GM12878 (cell line): ENCODE measurements around the gene SLC29A1. TPM values are rescaled to one million over a fixed set of nuclear protein-coding genes. Genes with fewer than 3 reads are reported as not detected.

Experiments used
- microRNA counts: library from miRNA; unstranded; fragments of <30 nt; microRNA quantifications from one replicate; lab custom pipeline; 2016
- polyA plus RNA-seq, 11 experiments: library from polyadenylated mRNA; depleted of rRNA in 4 of 11; unstranded in 6 of 11; stranded (reverse) in 5 of 11; fragments of >200 nt; fragmentation: Nextera tagmentation in 4 of 11; fragmentation: Illumina TruSeq in 1 of 11; extraction: Ambion mirVana in 4 of 11; extraction: Trizol in 1 of 11; gene quantifications; 1 replicate in 1 of 11; 2 replicates in 10 of 11; pipeline versions ENCODE4 v1.2.1 to v1.2.3, GENCODE V29; 2011 to 2016; ENCODE audit warnings: inconsistent platforms in 2 of 11, missing spikeins in 2 of 11, low read depth in 1 of 11
- small RNA-seq: library from RNA; depleted of rRNA; stranded (forward); fragments of <200 nt; gene quantifications from one replicate; pipeline ENCODE3, GENCODE V24; 2014
- total RNA-seq, 4 experiments: library from RNA; depleted of rRNA in 3 of 4; stranded (reverse); fragments of >200 nt in 3 of 4; fragmentation: Illumina TruSeq in 1 of 4; extraction: Trizol in 1 of 4; gene quantifications; 2 replicates each; pipeline versions ENCODE4 v1.2.1 to v1.2.3, GENCODE V29; 2013 to 2021

SLC29A1 gene
- total and polyA plus RNA-seq, 10 of the 15 experiments (the other 5 are each of a cell fraction or from before 2014, with no cell fraction given), result 10.0 to 132 (median 93.4) TPM

MicroRNAs within 50 kb of the gene (microRNA counts, 767-probe panel; counts per million panel counts)
- microRNA hsa-miR-4647 (lab: Ali Mortazavi, UCI), result 1,512 counts per million, percentile 58 among the panel's probes with 10 or more counts

Small RNA genes lying within 50 kb of the gene (small RNA-seq; reads per million reads assigned to genes)
- gene RN7SL811P, result not detected

Other genes with a start within 250 kb of the SLC29A1 start
Only the 7 nearest of the 11 such genes appear.
- gene CAPN11, start 64.8 kb upstream of the SLC29A1 start, total RNA-seq (2014; rRNA removed), result 0.11 and 0.34 TPM in 2 replicates
- gene CAPN11, start 64.8 kb upstream of the SLC29A1 start, total RNA-seq (2014; rRNA removed; fragmentation: Illumina TruSeq; extraction: Trizol), result 0.09 and 0.22 TPM in 2 replicates
- gene CAPN11, start 64.8 kb upstream of the SLC29A1 start, total RNA-seq (2021), result 0.29 and 0.44 TPM in 2 replicates
- gene CAPN11, start 64.8 kb upstream of the SLC29A1 start, polyA plus RNA-seq (2011; rRNA removed), result 0.39 and 0.50 TPM in 2 replicates
- gene CAPN11, start 64.8 kb upstream of the SLC29A1 start, polyA plus RNA-seq (2014; fragmentation: Illumina TruSeq; extraction: Trizol), result 0.28 and 0.46 TPM in 2 replicates
- under 1 TPM; 0.05 to 0.06 TPM for gene CAPN11, start 64.8 kb upstream of the SLC29A1 start, polyA plus RNA-seq (2014; fragmentation: Nextera tagmentation; extraction: Ambion mirVana)
- gene CAPN11, start 64.8 kb upstream of the SLC29A1 start, polyA plus RNA-seq (2014; rRNA removed), result 0.35 and 0.42 TPM in 2 replicates
- gene CAPN11, start 64.8 kb upstream of the SLC29A1 start, polyA plus RNA-seq (2016; fragmentation: Nextera tagmentation; extraction: Ambion mirVana), result under 1 TPM; 0.15 to 0.37 TPM
- 0.16 TPM in 1 of 2 replicates, not detected in the other for gene MYMX, start 6.7 kb upstream of the SLC29A1 start, total RNA-seq (2014; rRNA removed)
- gene MYMX, start 6.7 kb upstream of the SLC29A1 start, total RNA-seq (2014; rRNA removed; fragmentation: Illumina TruSeq; extraction: Trizol), result not detected in 2 replicates
- gene MYMX, start 6.7 kb upstream of the SLC29A1 start, total RNA-seq (2021), result not detected in 2 replicates
- not detected in 2 replicates for gene MYMX, start 6.7 kb upstream of the SLC29A1 start, polyA plus RNA-seq (2011; rRNA removed)
- not detected in 2 replicates for gene MYMX, start 6.7 kb upstream of the SLC29A1 start, polyA plus RNA-seq (2014; fragmentation: Illumina TruSeq; extraction: Trizol)
- not detected for gene MYMX, start 6.7 kb upstream of the SLC29A1 start, polyA plus RNA-seq (2014; fragmentation: Nextera tagmentation; extraction: Ambion mirVana)
- 0.18 TPM in 1 of 2 replicates, not detected in the other for gene MYMX, start 6.7 kb upstream of the SLC29A1 start, polyA plus RNA-seq (2014; rRNA removed)
- not detected for gene MYMX, start 6.7 kb upstream of the SLC29A1 start, polyA plus RNA-seq (2016; fragmentation: Nextera tagmentation; extraction: Ambion mirVana)
- 1,125 and 1,245 TPM in 2 replicates for gene HSP90AB1, start 23.5 kb downstream of the SLC29A1 start, total RNA-seq (2014; rRNA removed)
- 1,212 and 1,260 TPM in 2 replicates for gene HSP90AB1, start 23.5 kb downstream of the SLC29A1 start, total RNA-seq (2014; rRNA removed; fragmentation: Illumina TruSeq; extraction: Trizol)
- 1,166 and 1,167 TPM in 2 replicates for gene HSP90AB1, start 23.5 kb downstream of the SLC29A1 start, total RNA-seq (2021)
- 1,290 and 1,505 TPM in 2 replicates for gene HSP90AB1, start 23.5 kb downstream of the SLC29A1 start, polyA plus RNA-seq (2011; rRNA removed)
- gene HSP90AB1, start 23.5 kb downstream of the SLC29A1 start, polyA plus RNA-seq (2014; fragmentation: Illumina TruSeq; extraction: Trizol), result 1,676 and 1,846 TPM in 2 replicates
- gene HSP90AB1, start 23.5 kb downstream of the SLC29A1 start, polyA plus RNA-seq (2014; fragmentation: Nextera tagmentation; extraction: Ambion mirVana), result 1,000 to 10,000 TPM; 1,089 to 1,682 TPM
- gene HSP90AB1, start 23.5 kb downstream of the SLC29A1 start, polyA plus RNA-seq (2014; rRNA removed), result 960 and 988 TPM in 2 replicates
- gene HSP90AB1, start 23.5 kb downstream of the SLC29A1 start, polyA plus RNA-seq (2016; fragmentation: Nextera tagmentation; extraction: Ambion mirVana), result 1,000 to 10,000 TPM; 1,078 to 1,109 TPM
- 34.1 and 35.1 TPM in 2 replicates for gene SLC35B2, start 33.9 kb downstream of the SLC29A1 start, total RNA-seq (2014; rRNA removed)
- 24.3 and 25.1 TPM in 2 replicates for gene SLC35B2, start 33.9 kb downstream of the SLC29A1 start, total RNA-seq (2014; rRNA removed; fragmentation: Illumina TruSeq; extraction: Trizol)
- 33.5 and 35.8 TPM in 2 replicates for gene SLC35B2, start 33.9 kb downstream of the SLC29A1 start, total RNA-seq (2021)
- 19.7 and 32.2 TPM in 2 replicates for gene SLC35B2, start 33.9 kb downstream of the SLC29A1 start, polyA plus RNA-seq (2011; rRNA removed)
- 23.9 and 35.2 TPM in 2 replicates for gene SLC35B2, start 33.9 kb downstream of the SLC29A1 start, polyA plus RNA-seq (2014; fragmentation: Illumina TruSeq; extraction: Trizol)
- gene SLC35B2, start 33.9 kb downstream of the SLC29A1 start, polyA plus RNA-seq (2014; fragmentation: Nextera tagmentation; extraction: Ambion mirVana), result 10 to 100 TPM; 11.3 to 14.9 TPM
- 45.2 and 45.4 TPM in 2 replicates for gene SLC35B2, start 33.9 kb downstream of the SLC29A1 start, polyA plus RNA-seq (2014; rRNA removed)
- gene SLC35B2, start 33.9 kb downstream of the SLC29A1 start, polyA plus RNA-seq (2016; fragmentation: Nextera tagmentation; extraction: Ambion mirVana), result 10 to 100 TPM; 39.5 to 40.8 TPM
- 45.1 and 47.0 TPM in 2 replicates for gene NFKBIE, start 42.0 kb downstream of the SLC29A1 start, total RNA-seq (2014; rRNA removed)
- gene NFKBIE, start 42.0 kb downstream of the SLC29A1 start, total RNA-seq (2014; rRNA removed; fragmentation: Illumina TruSeq; extraction: Trizol), result 39.5 and 43.2 TPM in 2 replicates
- gene NFKBIE, start 42.0 kb downstream of the SLC29A1 start, total RNA-seq (2021), result 53.6 and 57.0 TPM in 2 replicates
- gene NFKBIE, start 42.0 kb downstream of the SLC29A1 start, polyA plus RNA-seq (2011; rRNA removed), result 106 and 126 TPM in 2 replicates
- gene NFKBIE, start 42.0 kb downstream of the SLC29A1 start, polyA plus RNA-seq (2014; fragmentation: Illumina TruSeq; extraction: Trizol), result 34.5 and 38.1 TPM in 2 replicates
- 10 to 100 TPM; 10.4 to 26.0 TPM for gene NFKBIE, start 42.0 kb downstream of the SLC29A1 start, polyA plus RNA-seq (2014; fragmentation: Nextera tagmentation; extraction: Ambion mirVana)
- 52.4 and 60.3 TPM in 2 replicates for gene NFKBIE, start 42.0 kb downstream of the SLC29A1 start, polyA plus RNA-seq (2014; rRNA removed)
- 10 to 100 TPM; 30.4 to 30.6 TPM for gene NFKBIE, start 42.0 kb downstream of the SLC29A1 start, polyA plus RNA-seq (2016; fragmentation: Nextera tagmentation; extraction: Ambion mirVana)
- under 0.01 TPM in 1 of 2 replicates, not detected in the other for gene TMEM151B, start 46.9 kb downstream of the SLC29A1 start, total RNA-seq (2014; rRNA removed)
- gene TMEM151B, start 46.9 kb downstream of the SLC29A1 start, total RNA-seq (2014; rRNA removed; fragmentation: Illumina TruSeq; extraction: Trizol), result not detected in 2 replicates
- not detected in 2 replicates for gene TMEM151B, start 46.9 kb downstream of the SLC29A1 start, total RNA-seq (2021)
- gene TMEM151B, start 46.9 kb downstream of the SLC29A1 start, polyA plus RNA-seq (2011; rRNA removed), result 0.13 and 0.19 TPM in 2 replicates
- gene TMEM151B, start 46.9 kb downstream of the SLC29A1 start, polyA plus RNA-seq (2014; fragmentation: Illumina TruSeq; extraction: Trizol), result 0.04 TPM in 1 of 2 replicates, not detected in the other
- not detected for gene TMEM151B, start 46.9 kb downstream of the SLC29A1 start, polyA plus RNA-seq (2014; fragmentation: Nextera tagmentation; extraction: Ambion mirVana)
- 0.01 and 0.08 TPM in 2 replicates for gene TMEM151B, start 46.9 kb downstream of the SLC29A1 start, polyA plus RNA-seq (2014; rRNA removed)
- under 1 TPM in 1 of 2 experiments, not detected in 1; 0.05 TPM for gene TMEM151B, start 46.9 kb downstream of the SLC29A1 start, polyA plus RNA-seq (2016; fragmentation: Nextera tagmentation; extraction: Ambion mirVana)
- gene AARS2, start 89.8 kb downstream of the SLC29A1 start, total RNA-seq (2014; rRNA removed), result 15.8 and 16.1 TPM in 2 replicates
- 9.4 and 11.0 TPM in 2 replicates for gene AARS2, start 89.8 kb downstream of the SLC29A1 start, total RNA-seq (2014; rRNA removed; fragmentation: Illumina TruSeq; extraction: Trizol)
- gene AARS2, start 89.8 kb downstream of the SLC29A1 start, total RNA-seq (2021), result 16.0 and 18.3 TPM in 2 replicates
- 5.4 and 8.1 TPM in 2 replicates for gene AARS2, start 89.8 kb downstream of the SLC29A1 start, polyA plus RNA-seq (2011; rRNA removed)
- 4.8 and 7.5 TPM in 2 replicates for gene AARS2, start 89.8 kb downstream of the SLC29A1 start, polyA plus RNA-seq (2014; fragmentation: Illumina TruSeq; extraction: Trizol)
- gene AARS2, start 89.8 kb downstream of the SLC29A1 start, polyA plus RNA-seq (2014; fragmentation: Nextera tagmentation; extraction: Ambion mirVana), result under 1 TPM; 0.71 to 0.75 TPM
- 14.2 and 14.3 TPM in 2 replicates for gene AARS2, start 89.8 kb downstream of the SLC29A1 start, polyA plus RNA-seq (2014; rRNA removed)
- gene AARS2, start 89.8 kb downstream of the SLC29A1 start, polyA plus RNA-seq (2016; fragmentation: Nextera tagmentation; extraction: Ambion mirVana), result 10 to 100 TPM; 16.7 to 17.9 TPM